ENCODE measurements around the gene GSN. TPM values are rescaled to one million over a fixed set of nuclear protein-coding genes. Genes with fewer than 3 reads are reported as not detected.

The GSN gene
- total RNA-seq, 1 donor = 254 TPM

DNA sequence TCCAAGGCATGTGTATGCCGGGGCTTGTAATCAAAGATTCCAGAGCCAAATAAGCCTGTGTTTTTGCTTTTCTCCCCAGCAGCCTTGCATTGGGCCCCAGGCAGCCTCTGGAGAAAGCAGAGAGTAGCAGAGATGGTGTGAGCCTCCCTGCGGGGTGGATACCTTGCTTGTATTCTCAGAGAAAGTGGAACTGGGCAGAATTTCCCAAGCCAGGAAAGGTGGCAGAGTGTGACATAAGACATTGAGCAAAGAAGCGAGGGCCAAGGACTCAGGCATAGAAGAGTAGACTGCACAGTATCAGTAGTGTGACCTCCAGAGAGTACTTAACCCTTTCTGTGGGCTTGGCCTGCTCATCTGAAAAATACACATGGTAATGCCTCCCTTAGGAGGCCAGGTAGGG, 1.6 kb upstream of the GSN start:
- no peak for DNase-seq (ENCODE audit: low read depth)
- no peak for TF ChIP-seq CTCF (IDR thresholded peaks at IDR 0.05; ENCODE audit: insufficient read depth, low read depth, low read length)
- H3K4me3 ChIP-seq (ENCODE audit: low read depth, low read length) = no peak overlapping the region

GRCh38 chr9:121266906-121267650, 884 bp upstream of the GSN start:
- no peak for DNase-seq (ENCODE audit: low read depth)
- TF ChIP-seq CTCF (IDR thresholded peaks at IDR 0.05; ENCODE audit: insufficient read depth, low read depth, low read length) = no peak
- H3K4me3 ChIP-seq (ENCODE audit: low read depth, low read length) = no peak overlapping the region

DNA sequence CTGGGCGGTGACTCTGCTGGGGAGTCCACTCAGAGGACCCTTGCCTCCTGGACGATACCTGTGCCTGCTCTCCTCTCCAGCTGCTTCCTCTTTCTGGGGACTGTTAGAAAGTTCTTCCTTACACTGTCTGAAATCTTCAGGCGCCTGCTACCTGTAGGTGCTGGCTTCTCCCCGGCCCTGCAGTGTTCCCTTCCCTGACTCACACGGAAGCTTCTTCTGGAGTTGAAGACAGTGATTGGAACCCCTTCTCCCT, 562 bp downstream of the GSN start:
- H3K4me3 ChIP-seq (ENCODE audit: low read depth, low read length) = peak overlapping the region; percentile 93
- TF ChIP-seq CTCF (IDR thresholded peaks at IDR 0.05; ENCODE audit: insufficient read depth, low read depth, low read length) = no peak
- no peak for DNase-seq (ENCODE audit: low read depth)

DNA sequence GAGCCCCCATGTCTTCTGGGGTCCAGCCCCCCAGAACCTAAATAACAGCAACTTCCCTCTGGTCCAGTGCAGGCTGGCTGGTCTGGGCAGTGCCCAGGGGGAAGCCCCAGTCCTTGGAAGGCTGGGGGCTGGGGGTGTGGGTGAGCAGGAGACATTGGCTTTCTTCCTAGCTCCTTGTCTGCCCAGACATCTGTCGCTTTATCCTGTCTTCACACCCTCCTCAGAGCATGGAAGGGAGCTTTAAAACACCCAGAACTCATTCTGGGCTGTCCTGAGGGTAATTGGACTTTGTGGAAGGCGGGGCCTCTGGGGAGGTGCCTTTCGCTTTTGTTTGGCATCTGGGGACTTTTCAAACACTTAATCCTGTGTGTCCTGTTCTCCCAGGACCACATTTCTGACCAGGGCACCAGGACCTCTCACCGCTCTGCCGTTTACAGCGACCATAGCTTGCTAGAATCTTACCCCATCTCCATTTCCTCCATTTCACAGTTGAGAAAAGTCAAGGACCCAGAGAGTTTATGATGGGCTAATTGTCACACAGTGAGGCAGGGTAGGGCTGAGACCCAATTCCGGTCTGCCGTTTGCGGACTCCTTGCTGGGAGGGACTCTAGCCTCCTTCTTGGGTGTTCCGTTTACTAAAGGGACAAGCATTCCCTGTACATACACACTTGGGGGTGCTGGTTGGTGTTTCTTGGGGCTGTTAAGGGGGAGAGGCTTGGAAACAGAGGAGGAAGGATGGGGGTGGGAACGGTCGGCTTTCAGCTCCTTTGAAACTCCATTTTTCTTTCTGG, 1.1 kb downstream of the GSN start:
- peak overlapping the region; percentile 93 for H3K4me3 ChIP-seq (ENCODE audit: low read depth, low read length)
- DNase-seq (ENCODE audit: low read depth) = no peak
- TF ChIP-seq CTCF (IDR thresholded peaks at IDR 0.05; ENCODE audit: insufficient read depth, low read depth, low read length) = no peak

- DNase-seq (ENCODE audit: low read depth) = no peak
- peak overlapping the region; percentile 93 for H3K4me3 ChIP-seq (ENCODE audit: low read depth, low read length)
- no peak for TF ChIP-seq CTCF (IDR thresholded peaks at IDR 0.05; ENCODE audit: insufficient read depth, low read depth, low read length)
Measured at GRCh38 chr9:121269642-121270254, 1.8 kb downstream of the GSN start.

DNA sequence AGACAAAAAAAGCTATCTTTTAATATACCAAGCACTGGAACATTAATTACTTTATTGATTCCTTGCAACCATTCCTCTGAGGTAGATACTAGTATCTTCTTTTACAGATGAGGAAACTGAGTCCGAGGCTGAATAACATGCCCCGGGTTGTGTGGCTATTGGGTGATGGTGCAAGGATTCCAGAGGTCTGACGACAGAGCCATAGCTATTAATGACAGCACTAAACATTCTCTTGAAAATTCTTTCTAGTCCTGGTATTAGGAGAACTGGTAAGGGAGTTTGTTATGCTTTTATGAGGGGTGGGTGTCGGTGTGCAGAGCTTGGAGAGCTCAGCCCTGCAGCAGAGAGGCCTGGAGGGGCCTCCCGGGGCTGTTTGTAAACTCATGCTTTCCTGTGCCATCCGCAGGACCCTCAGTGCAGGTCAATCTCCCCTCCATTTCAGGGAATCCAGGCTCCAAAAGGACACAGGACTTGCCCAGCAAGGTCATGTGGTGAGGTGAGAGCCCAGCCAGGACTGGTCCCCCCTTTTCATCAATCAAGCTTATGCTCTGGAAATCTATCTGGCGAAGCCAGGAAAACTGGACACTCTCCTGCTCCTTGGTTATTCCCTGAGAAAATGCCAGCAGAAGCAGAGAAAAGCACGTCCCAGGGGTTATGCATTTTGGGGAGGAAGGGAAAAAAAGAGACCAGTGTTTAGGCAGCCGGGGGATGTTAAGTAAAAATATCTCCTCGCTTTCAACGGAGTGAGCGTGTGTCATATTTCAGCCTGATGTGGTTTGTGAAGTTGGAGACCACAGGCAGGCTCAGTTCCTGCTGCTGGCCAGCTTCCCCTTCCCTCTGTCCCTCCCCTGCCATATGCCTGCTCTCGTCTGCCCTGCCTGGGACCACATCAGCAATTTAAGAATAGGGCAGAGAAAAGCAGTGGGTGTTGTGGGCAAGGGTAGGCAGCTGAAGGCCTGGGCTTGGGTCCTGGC, 3.7 kb downstream of the GSN start:
- peak; percentile 80 for DNase-seq (ENCODE audit: low read depth)
- TF ChIP-seq CTCF (IDR thresholded peaks at IDR 0.05; ENCODE audit: insufficient read depth, low read depth, low read length) = no peak
- H3K4me3 ChIP-seq (ENCODE audit: low read depth, low read length) = peak overlapping the region; percentile 18

All from fibroblast of villous mesenchyme (primary cell).